ENCODE measurements around the gene RPGRIP1L. TPM values are rescaled to one million over a fixed set of nuclear protein-coding genes. Genes with fewer than 3 reads are reported as not detected.

Gene RPGRIP1L
- total and polyA plus RNA-seq, 8 donors: 1.1 to 6.8 (median 1.4) TPM; not detected in 1

DNA sequence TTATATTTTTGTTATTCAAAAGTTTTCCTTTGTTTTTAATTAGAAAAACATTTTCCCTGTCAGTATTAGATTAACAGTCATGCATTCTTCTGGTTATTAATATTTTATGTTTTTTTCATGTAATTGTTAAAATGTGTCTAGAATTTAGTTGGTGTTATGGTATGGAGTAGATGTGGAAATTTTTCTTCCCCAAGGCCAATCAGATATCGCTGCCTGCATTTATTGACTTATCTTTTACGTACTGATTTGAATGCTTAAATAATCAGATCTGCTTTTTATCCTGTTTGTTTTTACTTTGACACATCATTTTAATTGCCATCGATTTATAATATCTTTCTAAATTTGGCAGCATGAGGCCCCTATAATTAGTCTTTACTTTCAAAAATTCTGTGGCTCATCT, 13.9 kb upstream of the RPGRIP1L start:
- intact Hi-C loops (cut with DNase I; ENCODE audit: low total_unique reads): no loop called here
- no peak overlapping the region for H3K27ac ChIP-seq
- TF ChIP-seq POLR2AphosphoS5 (IDR thresholded peaks at IDR 0.05): no peak
- TF ChIP-seq EP300 (IDR thresholded peaks at IDR 0.05): no peak
- no peak for TF ChIP-seq CTCF (IDR thresholded peaks at IDR 0.05)
- TF ChIP-seq POLR2A (IDR thresholded peaks at IDR 0.05): no peak
- peaks cover 0 to 36% (median 16%) of the 10 kb centered on the region in 4 donors for H3K4me1 ChIP-seq
- H3K27me3 ChIP-seq: no peaks in the 10 kb centered on the region
- WGBS, 5 donors: 38 to 73% (median 43%) methylated on average over 3 of the region's 3 CpGs
- no peak for DNase-seq
- H3K4me3 ChIP-seq: no peak overlapping the region
- no peaks in the 10 kb centered on the region for H3K9me3 ChIP-seq
- H3K36me3 ChIP-seq: no peaks in the 10 kb centered on the region

GRCh38 chr16:53715023-53715384, 11.3 kb upstream of the RPGRIP1L start:
- peaks cover 0 to 42% (median 16%) of the 10 kb centered on the region in 4 donors for H3K4me1 ChIP-seq
- TF ChIP-seq POLR2A (IDR thresholded peaks at IDR 0.05): no peak
- TF ChIP-seq POLR2AphosphoS5 (IDR thresholded peaks at IDR 0.05): no peak
- no peak for TF ChIP-seq CTCF (IDR thresholded peaks at IDR 0.05)
- no peak for TF ChIP-seq EP300 (IDR thresholded peaks at IDR 0.05)
- no peak overlapping the region for H3K27ac ChIP-seq
- no peak overlapping the region for H3K4me3 ChIP-seq
- WGBS, 5 donors: 67 to 91% (median 84%) methylated on average over 2 of the region's 2 CpGs
- no peaks in the 10 kb centered on the region for H3K9me3 ChIP-seq
- DNase-seq: no peak
- H3K36me3 ChIP-seq: no peaks in the 10 kb centered on the region
- intact Hi-C loops (cut with DNase I; ENCODE audit: low total_unique reads): no loop called here
- no peaks in the 10 kb centered on the region for H3K27me3 ChIP-seq

DNA sequence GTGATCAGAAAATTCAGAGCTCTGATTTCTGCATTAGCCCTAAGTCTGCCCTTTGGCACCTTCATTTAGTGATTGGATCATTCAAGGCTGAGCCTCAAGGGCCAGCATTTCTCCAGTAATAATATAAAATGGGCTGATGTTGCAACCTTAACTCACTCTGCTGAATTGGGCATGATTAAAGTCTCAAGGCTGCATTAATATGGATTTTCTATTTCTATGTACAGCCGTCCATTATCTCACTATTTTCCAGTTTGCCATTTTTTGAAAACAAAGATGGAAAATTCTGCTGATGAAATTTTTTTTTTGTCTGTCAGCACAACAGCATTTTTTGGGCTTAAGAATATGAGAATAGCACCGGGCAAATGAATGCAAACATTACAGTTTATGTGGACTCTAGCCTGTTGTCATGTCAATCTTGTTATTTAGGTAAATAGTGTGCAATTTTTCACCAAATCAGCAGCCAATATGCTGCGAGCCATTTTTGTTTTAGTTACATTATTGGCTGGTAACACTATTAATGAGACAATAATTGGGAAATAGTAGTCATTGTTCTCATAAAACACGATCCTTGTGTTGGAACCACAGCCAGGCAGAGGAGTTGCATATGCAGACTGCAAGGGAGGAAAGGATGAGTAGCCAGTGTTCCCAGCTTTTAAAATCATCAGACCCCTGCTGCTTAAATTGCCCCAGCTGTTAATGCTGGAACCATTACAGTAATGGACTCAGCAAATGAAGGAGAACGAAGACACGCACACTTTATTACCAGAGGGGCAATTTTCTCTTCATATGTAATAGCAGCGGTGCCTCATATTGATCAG, 10.8 kb upstream of the RPGRIP1L start:
- WGBS, 5 donors: 74 to 79% (median 75%) methylated on average over 7 of the region's 7 CpGs
- no peaks in the 10 kb centered on the region for H3K36me3 ChIP-seq
- DNase-seq: peak in 1 of 2 donors; percentile 62
- TF ChIP-seq POLR2A (IDR thresholded peaks at IDR 0.05) (no peak), EP300 (IDR thresholded peaks at IDR 0.05) (no peak), POLR2AphosphoS5 (IDR thresholded peaks at IDR 0.05) (no peak), CTCF (IDR thresholded peaks at IDR 0.05) (no peak)
- H3K9me3 ChIP-seq: no peaks in the 10 kb centered on the region
- peaks cover 0 to 42% (median 16%) of the 10 kb centered on the region in 4 donors for H3K4me1 ChIP-seq
- intact Hi-C loops (cut with DNase I; ENCODE audit: low total_unique reads): no loop called here
- H3K27me3 ChIP-seq: no peaks in the 10 kb centered on the region
- H3K27ac ChIP-seq: no peak overlapping the region
- no peak overlapping the region for H3K4me3 ChIP-seq

- no peak overlapping the region for H3K4me3 ChIP-seq
- H3K4me1 ChIP-seq: peaks cover 0 to 42% (median 16%) of the 10 kb centered on the region in 4 donors
- TF ChIP-seq CTCF (IDR thresholded peaks at IDR 0.05): no peak
- no peak for TF ChIP-seq POLR2AphosphoS5 (IDR thresholded peaks at IDR 0.05)
- TF ChIP-seq POLR2A (IDR thresholded peaks at IDR 0.05): no peak
- TF ChIP-seq EP300 (IDR thresholded peaks at IDR 0.05): no peak
- H3K36me3 ChIP-seq: no peaks in the 10 kb centered on the region
- whole genome bisulfite sequencing, 5 donors: 60 to 64% (median 61%) methylated on average over 3 of the region's 3 CpGs
- no peak overlapping the region for H3K27ac ChIP-seq
- intact Hi-C loops (cut with DNase I; ENCODE audit: low total_unique reads): no loop called here
- DNase-seq: no peak
- no peaks in the 10 kb centered on the region for H3K9me3 ChIP-seq
- H3K27me3 ChIP-seq: no peaks in the 10 kb centered on the region
Observed at GRCh38 chr16:53713403-53714204, 9.9 kb upstream of the RPGRIP1L start.
